Measurements from ENCODE around the gene ATOX1. TPM values are rescaled to one million over a fixed set of nuclear protein-coding genes. Genes with fewer than 3 reads are reported as not detected.
"Not testable (repeated sequence)": the region's sequence is repeated elsewhere in the genome, so short reads cannot be mapped to it uniquely, and the experiment has no call there.

The ATOX1 gene
- total RNA-seq, 4 donors from 2014 or later, result 43.7 to 108 (median 98.5) TPM

- Histone ChIP-seq H3K4me1 (peaks cover 0 to 65% (median 27%) of the 10 kb centered on the region in 4 donors), H3K9me3 (no peaks in the 10 kb centered on the region), H3K36me3 (no peaks in the 10 kb centered on the region), H3K4me3 (peak overlapping the region in 1 of 4 donors; percentile 8), H3K27me3 (no peaks in the 10 kb centered on the region), H3K27ac (peak overlapping the region; percentile 80 to 96 (median 87))
- DNase-seq (ENCODE audit: low spot score in 2 of 2), result peak in 1 of 2 donors; percentile 45
- peak in 1 of 2 donors; percentile 59 for TF ChIP-seq POLR2A (IDR thresholded peaks at IDR 0.05)
- TF ChIP-seq EP300 (IDR thresholded peaks at IDR 0.05), result peak; percentile 17 to 73
- TF ChIP-seq, protein P1, sequence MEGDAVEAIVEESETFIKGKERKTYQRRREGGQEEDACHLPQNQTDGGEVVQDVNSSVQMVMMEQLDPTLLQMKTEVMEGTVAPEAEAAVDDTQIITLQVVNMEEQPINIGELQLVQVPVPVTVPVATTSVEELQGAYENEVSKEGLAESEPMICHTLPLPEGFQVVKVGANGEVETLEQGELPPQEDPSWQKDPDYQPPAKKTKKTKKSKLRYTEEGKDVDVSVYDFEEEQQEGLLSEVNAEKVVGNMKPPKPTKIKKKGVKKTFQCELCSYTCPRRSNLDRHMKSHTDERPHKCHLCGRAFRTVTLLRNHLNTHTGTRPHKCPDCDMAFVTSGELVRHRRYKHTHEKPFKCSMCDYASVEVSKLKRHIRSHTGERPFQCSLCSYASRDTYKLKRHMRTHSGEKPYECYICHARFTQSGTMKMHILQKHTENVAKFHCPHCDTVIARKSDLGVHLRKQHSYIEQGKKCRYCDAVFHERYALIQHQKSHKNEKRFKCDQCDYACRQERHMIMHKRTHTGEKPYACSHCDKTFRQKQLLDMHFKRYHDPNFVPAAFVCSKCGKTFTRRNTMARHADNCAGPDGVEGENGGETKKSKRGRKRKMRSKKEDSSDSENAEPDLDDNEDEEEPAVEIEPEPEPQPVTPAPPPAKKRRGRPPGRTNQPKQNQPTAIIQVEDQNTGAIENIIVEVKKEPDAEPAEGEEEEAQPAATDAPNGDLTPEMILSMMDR (IDR thresholded peaks at IDR 0.05), result no peak
- 41 to 46% methylated on average over 13 of the region's 13 CpGs for WGBS, 2 donors
Measured at GRCh38 chr5:151699071-151699901, 59.1 kb downstream of the ATOX1 start.

GRCh38 chr5:151698081-151698480 is 60.4 kb downstream of the ATOX1 start:
- 85 to 90% methylated on average over 4 of the region's 4 CpGs for WGBS, 2 donors
- not testable (repeated sequence) for H3K9me3 ChIP-seq; DNase-seq (ENCODE audit: low spot score in 2 of 2); H3K4me3 ChIP-seq; H3K27me3 ChIP-seq; H3K36me3 ChIP-seq
- peaks cover 0 to 76% (median 30%) of the 10 kb centered on the region in 4 donors for H3K4me1 ChIP-seq
- peak overlapping the region; percentile 80 to 96 (median 89) for H3K27ac ChIP-seq

GRCh38 chr5:151697452-151697851 is 61.0 kb downstream of the ATOX1 start:
- Histone ChIP-seq H3K9me3 (no peaks in the 10 kb centered on the region), H3K36me3 (no peaks in the 10 kb centered on the region), H3K27ac (peak overlapping the region; percentile 80 to 96 (median 89)), H3K27me3 (no peaks in the 10 kb centered on the region), H3K4me1 (peaks cover 0 to 78% (median 33%) of the 10 kb centered on the region in 4 donors), H3K4me3 (no peak overlapping the region)
- DNase-seq (ENCODE audit: low spot score in 2 of 2), result no peak
- TF ChIP-seq EP300 (IDR thresholded peaks at IDR 0.05) (no peak), POLR2A (IDR thresholded peaks at IDR 0.05) (no peak)
- TF ChIP-seq, protein P1 (IDR thresholded peaks at IDR 0.05), result no peak
- WGBS, 2 donors, result 47 to 59% methylated on average over 7 to 8 of the region's 8 CpGs

- Histone ChIP-seq H3K36me3 (no peaks in the 10 kb centered on the region), H3K27ac (peak overlapping the region; percentile 84 to 96 (median 89)), H3K9me3 (no peaks in the 10 kb centered on the region), H3K4me1 (peaks cover 0 to 84% (median 35%) of the 10 kb centered on the region in 4 donors), H3K27me3 (no peaks in the 10 kb centered on the region), H3K4me3 (peak overlapping the region in 1 of 4 donors; percentile 4)
- DNase-seq (ENCODE audit: low spot score in 2 of 2), result peak in 1 of 2 donors; percentile 58
- WGBS, 2 donors, result 21 to 23% methylated on average over 19 to 20 of the region's 20 CpGs
- TF ChIP-seq POLR2A (IDR thresholded peaks at IDR 0.05) (peak in 1 of 2 donors; percentile 25), EP300 (IDR thresholded peaks at IDR 0.05) (peak in 1 of 2 donors; percentile 55)
- TF ChIP-seq, protein P1 (IDR thresholded peaks at IDR 0.05), result no peak
Measured at GRCh38 chr5:151696470-151697061, 61.9 kb downstream of the ATOX1 start.

- Histone ChIP-seq H3K27me3 (no peaks in the 10 kb centered on the region), H3K4me1 (peaks cover 0 to 78% (median 33%) of the 10 kb centered on the region in 4 donors), H3K4me3 (no peak overlapping the region), H3K36me3 (no peaks in the 10 kb centered on the region), H3K27ac (peak overlapping the region; percentile 84 to 96 (median 89)), H3K9me3 (no peaks in the 10 kb centered on the region)
- 68 to 70% methylated on average over 1 of the region's 1 CpG for WGBS, 2 donors
- no peak for TF ChIP-seq EP300 (IDR thresholded peaks at IDR 0.05)
- TF ChIP-seq, protein P1 (IDR thresholded peaks at IDR 0.05), result no peak
- TF ChIP-seq POLR2A (IDR thresholded peaks at IDR 0.05), result no peak
- no peak for DNase-seq (ENCODE audit: low spot score in 2 of 2)
Measured at GRCh38 chr5:151695464-151695863, 63.0 kb downstream of the ATOX1 start.
